DMS153 treated with DMSO at 0.1 percent for 48 hours (cell line): Measurements from ENCODE around the gene MCUB.
A peak's percentile ranks its signal among the peaks of the same experiment; 100 is the strongest.
"Not testable (repeated sequence)": the region's sequence is repeated elsewhere in the genome, so short reads cannot be mapped to it uniquely, and the experiment has no call there.

Experiments
- DNase-seq: peaks from one replicate; lab custom pipeline; 2025; ENCODE audit not compliant: unreplicated experiment; lab: John Stamatoyannopoulos, UW

MCUB gene

GRCh38 chr4:109676886-109677285, 116.8 kb downstream of the MCUB start:
- no peak for DNase-seq

- DNase-seq = not testable (repeated sequence)
These were observed 118.4 kb downstream of the MCUB start for GRCh38 chr4:109678472-109678871.

- not testable (repeated sequence) for DNase-seq
These were observed 118.9 kb downstream of the MCUB start for GRCh38 chr4:109678925-109679324.

- DNase-seq = no peak
These were observed 122.8 kb downstream of the MCUB start for GRCh38 chr4:109682875-109683274.

- DNase-seq = no peak
These were observed 123.7 kb downstream of the MCUB start for GRCh38 chr4:109683621-109684253.

- no peak for DNase-seq
These were observed 124.7 kb downstream of the MCUB start for GRCh38 chr4:109684727-109685126.

GRCh38 chr4:109690690-109691410, 130.8 kb downstream of the MCUB start:
- DNase-seq = no peak

GRCh38 chr4:109691411-109691920, 131.4 kb downstream of the MCUB start:
- no peak for DNase-seq

- no peak for DNase-seq
These were observed 138.6 kb downstream of the MCUB start for GRCh38 chr4:109698656-109699055.

GRCh38 chr4:109699553-109700225, 139.6 kb downstream of the MCUB start:
- DNase-seq = no peak

GRCh38 chr4:109701566-109702410, 141.7 kb downstream of the MCUB start:
- peak; percentile 14 for DNase-seq

- DNase-seq = peak; percentile 75
These were observed 143.1 kb downstream of the MCUB start, which contains the start of gene CASP6 for GRCh38 chr4:109702950-109703663. TSS of gene CASP6 (minus strand) at chr4:109703445. CDS start at chr4:109703395, 50 bp downstream.

- peak; percentile 9 for DNase-seq
These were observed 143.8 kb downstream of the MCUB start for GRCh38 chr4:109703664-109704361.

GRCh38 chr4:109708435-109708834, 148.4 kb downstream of the MCUB start:
- DNase-seq = no peak

- no peak for DNase-seq
These were observed 148.9 kb downstream of the MCUB start for GRCh38 chr4:109708990-109709389.

- DNase-seq = no peak
These were observed 153.5 kb downstream of the MCUB start for GRCh38 chr4:109713500-109713899.

GRCh38 chr4:109718759-109719158, 158.7 kb downstream of the MCUB start:
- DNase-seq = no peak

- DNase-seq = no peak
These were observed 159.6 kb downstream of the MCUB start for GRCh38 chr4:109719604-109720003.

GRCh38 chr4:109721033-109721432, 161.0 kb downstream of the MCUB start:
- no peak for DNase-seq

GRCh38 chr4:109722357-109722756, 162.3 kb downstream of the MCUB start:
- no peak for DNase-seq
